Upper lobe of right lung (tissue), 1 donor: Measurements from ENCODE around the gene WNT4. TPM values are rescaled to one million over a fixed set of nuclear protein-coding genes. Genes with fewer than 3 reads are reported as not detected.

Source experiments
- ATAC-seq: fragments of 200-7000 bp; cut with Tn5 transposase; one replicate; pipeline ENCODE4 v1.9.1; 2020; ENCODE audit warnings: mild to moderate bottlenecking, moderate library complexity
- DNase-seq: peaks from one replicate; pipeline ENCODE4 v3.0.0-alpha.2; 2020
- H3K27ac ChIP-seq: fragments of 200-600 bp; one replicate; pipeline ENCODE4 v1.8.0; 2022
- H3K27me3 ChIP-seq: fragments of 200-600 bp; one replicate; pipeline ENCODE4 v1.8.0; 2022; ENCODE audit warnings: mild to moderate bottlenecking
- H3K36me3 ChIP-seq: fragments of 200-600 bp; one replicate; pipeline ENCODE4 v1.8.0; 2022
- H3K4me1 ChIP-seq: fragments of 200-600 bp; one replicate; pipeline ENCODE4 v1.8.0; 2022
- H3K4me3 ChIP-seq: fragments of 200-600 bp; one replicate; pipeline ENCODE4 v1.8.0; 2022; ENCODE audit warnings: mild to moderate bottlenecking
- H3K9me3 ChIP-seq: fragments of 200-600 bp; one replicate; pipeline ENCODE4 v1.8.0; 2022
- intact Hi-C: fragments of 100-400 bp; cut with DNase I; formaldehyde crosslinking; loops from one replicate; pipeline ENCODE4 v1.11.0; 2022
- total RNA-seq: library from RNA; stranded (reverse); fragmentation: NEBNext Ultra II Directional; extraction: Animal tissue kit (Norgen Biotek cat#: 25700); gene quantifications from one replicate; pipeline ENCODE4 v1.2.1, GENCODE V29; 2021
- TF ChIP-seq, protein P1 (sequence below): fragments of 200-600 bp; IDR thresholded peaks from one replicate; pipeline ENCODE4 v1.8.0; 2022; ENCODE audit warnings: antibody characterized with exemption
- donor health status: DM: no; HTN: yes; CAD: no; lungs with severe emphysema.

WNT4 gene
- total RNA-seq, 1 donor from 2014 or later, result 1.8 TPM

DNA sequence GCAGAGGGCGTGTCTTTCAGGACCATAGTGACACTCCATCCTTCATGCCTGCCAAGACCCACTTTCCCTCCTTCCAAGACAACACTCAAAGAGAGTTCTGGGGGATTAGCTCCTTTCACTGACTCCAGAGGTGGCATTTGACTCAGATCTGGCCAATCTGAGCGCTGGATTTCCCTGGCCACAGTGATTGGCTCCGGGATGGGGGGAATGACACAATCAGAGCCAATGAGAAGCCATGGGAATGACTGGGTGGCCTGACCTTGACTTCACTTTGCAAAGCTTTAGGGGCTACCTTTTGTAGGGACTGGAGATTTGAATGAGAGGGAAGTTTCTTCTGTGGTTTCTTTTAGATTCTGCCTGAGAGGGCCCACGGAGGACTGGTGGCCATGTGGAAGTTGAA, 26.9 kb upstream of the WNT4 start:
- no peaks in the 10 kb centered on the region for H3K4me1 ChIP-seq
- no peak overlapping the region for H3K27ac ChIP-seq
- DNase-seq (no peak), ATAC-seq (no peak)
- H3K9me3 ChIP-seq, result no peaks in the 10 kb centered on the region
- no peaks in the 10 kb centered on the region for H3K27me3 ChIP-seq
- no peaks in the 10 kb centered on the region for H3K36me3 ChIP-seq
- no peak overlapping the region for H3K4me3 ChIP-seq
- intact Hi-C loops, result no loop called here
- TF ChIP-seq, protein P1, sequence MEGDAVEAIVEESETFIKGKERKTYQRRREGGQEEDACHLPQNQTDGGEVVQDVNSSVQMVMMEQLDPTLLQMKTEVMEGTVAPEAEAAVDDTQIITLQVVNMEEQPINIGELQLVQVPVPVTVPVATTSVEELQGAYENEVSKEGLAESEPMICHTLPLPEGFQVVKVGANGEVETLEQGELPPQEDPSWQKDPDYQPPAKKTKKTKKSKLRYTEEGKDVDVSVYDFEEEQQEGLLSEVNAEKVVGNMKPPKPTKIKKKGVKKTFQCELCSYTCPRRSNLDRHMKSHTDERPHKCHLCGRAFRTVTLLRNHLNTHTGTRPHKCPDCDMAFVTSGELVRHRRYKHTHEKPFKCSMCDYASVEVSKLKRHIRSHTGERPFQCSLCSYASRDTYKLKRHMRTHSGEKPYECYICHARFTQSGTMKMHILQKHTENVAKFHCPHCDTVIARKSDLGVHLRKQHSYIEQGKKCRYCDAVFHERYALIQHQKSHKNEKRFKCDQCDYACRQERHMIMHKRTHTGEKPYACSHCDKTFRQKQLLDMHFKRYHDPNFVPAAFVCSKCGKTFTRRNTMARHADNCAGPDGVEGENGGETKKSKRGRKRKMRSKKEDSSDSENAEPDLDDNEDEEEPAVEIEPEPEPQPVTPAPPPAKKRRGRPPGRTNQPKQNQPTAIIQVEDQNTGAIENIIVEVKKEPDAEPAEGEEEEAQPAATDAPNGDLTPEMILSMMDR, result no peak

DNA sequence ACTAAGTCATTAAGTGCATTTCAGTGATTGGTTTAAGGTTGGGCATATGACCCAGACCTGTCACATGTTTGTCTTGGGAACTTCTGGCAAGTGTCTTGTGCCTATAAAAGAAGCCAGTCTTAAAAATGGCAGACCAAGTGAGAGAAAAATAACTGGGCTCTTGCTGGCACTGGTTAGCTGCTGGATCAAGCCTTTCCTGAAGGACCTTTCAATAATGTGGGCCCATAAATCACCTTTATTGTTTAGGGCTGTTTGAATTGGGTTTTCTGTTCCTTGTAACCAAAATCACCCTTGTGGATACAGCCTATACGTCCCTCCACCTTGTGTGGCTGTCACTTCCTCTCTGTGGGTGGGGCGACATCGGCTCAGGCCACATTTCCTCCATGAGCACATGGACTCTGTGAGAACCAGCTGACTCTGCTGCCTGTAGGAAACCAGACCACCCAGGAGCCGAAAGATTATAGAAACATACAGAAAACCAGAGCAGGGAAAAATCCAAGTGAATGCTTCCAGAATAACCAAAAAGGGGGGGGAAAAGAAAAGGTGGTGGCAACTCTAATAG, 25.6 kb upstream of the WNT4 start:
- intact Hi-C loops, result no loop called here
- H3K27me3 ChIP-seq, result no peaks in the 10 kb centered on the region
- H3K9me3 ChIP-seq, result no peaks in the 10 kb centered on the region
- H3K27ac ChIP-seq, result no peak overlapping the region
- TF ChIP-seq, protein P1, result no peak
- ATAC-seq, result no peak
- no peaks in the 10 kb centered on the region for H3K36me3 ChIP-seq
- no peak overlapping the region for H3K4me3 ChIP-seq
- no peaks in the 10 kb centered on the region for H3K4me1 ChIP-seq
- DNase-seq, result no peak

DNA sequence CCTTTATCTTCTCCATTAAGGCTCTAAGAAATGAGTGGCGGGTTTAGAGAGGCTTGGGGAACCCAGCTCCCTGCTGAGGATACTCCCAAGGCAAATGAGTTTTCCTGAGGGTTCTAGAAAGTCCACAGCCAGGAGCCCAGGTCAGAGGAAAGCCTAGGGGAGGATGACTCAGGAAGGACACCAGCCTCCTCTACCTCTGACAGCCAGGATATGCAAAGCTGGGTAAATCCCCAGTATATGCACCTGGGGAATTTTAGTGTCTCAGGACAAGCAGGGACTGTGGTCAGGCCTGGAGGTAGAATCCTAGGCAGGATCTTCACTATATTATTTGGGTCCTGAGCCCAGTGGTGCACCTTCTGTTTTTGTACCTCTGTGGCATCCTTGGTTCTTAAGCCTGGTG, 23.5 kb upstream of the WNT4 start:
- H3K36me3 ChIP-seq, result no peaks in the 10 kb centered on the region
- H3K4me3 ChIP-seq, result no peak overlapping the region
- no peaks in the 10 kb centered on the region for H3K9me3 ChIP-seq
- H3K27me3 ChIP-seq, result no peaks in the 10 kb centered on the region
- DNase-seq (no peak), ATAC-seq (no peak)
- intact Hi-C loops, result no loop called here
- TF ChIP-seq, protein P1, result no peak
- H3K27ac ChIP-seq, result no peak overlapping the region
- H3K4me1 ChIP-seq, result no peaks in the 10 kb centered on the region

DNA sequence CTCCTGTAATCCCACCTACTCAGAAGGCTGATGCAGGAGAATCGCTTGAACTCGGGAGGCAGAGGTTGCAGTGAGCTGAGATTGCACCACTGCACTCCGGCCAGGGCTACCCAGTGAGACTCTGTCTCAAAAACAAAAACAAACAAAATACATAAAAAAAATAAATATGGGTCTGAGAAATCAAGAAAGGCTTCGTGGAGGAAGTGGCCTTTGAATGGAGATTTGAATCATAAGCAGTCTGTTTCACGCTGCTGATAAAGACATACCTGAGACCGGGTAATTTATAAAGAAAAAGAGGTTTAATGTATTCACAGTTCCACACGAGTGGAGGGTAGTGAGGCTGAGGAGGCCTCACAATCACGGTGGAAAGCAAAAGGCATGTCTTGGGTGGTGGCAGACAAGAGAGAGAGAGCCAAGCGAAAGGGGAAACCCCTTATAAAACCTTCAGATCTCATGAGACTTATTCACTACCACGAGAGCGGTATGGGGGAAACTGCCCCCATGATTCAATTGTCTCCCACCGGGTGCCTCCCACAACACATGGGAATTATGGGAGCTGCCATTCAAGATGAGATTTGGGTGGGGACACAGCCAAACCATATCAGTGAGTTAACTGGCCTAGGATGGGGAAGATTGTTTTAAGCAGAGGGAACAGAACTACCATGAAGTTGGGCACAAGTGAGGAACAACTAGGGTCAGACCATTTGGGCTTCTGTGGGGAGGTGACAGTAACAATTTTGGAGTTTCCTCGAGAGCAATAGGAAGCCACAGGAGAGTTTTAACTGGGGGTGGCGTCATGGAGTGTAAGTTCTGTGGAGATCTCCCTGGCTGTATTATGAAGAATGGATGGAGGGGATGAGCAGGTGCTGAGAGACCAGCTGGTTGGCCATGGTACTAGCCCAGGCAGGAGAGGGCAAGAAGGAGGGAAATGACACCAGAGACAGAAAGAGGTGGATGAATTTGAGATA, 22.2 kb upstream of the WNT4 start:
- no peak for DNase-seq
- intact Hi-C loops, result no loop called here
- no peak for ATAC-seq

DNA sequence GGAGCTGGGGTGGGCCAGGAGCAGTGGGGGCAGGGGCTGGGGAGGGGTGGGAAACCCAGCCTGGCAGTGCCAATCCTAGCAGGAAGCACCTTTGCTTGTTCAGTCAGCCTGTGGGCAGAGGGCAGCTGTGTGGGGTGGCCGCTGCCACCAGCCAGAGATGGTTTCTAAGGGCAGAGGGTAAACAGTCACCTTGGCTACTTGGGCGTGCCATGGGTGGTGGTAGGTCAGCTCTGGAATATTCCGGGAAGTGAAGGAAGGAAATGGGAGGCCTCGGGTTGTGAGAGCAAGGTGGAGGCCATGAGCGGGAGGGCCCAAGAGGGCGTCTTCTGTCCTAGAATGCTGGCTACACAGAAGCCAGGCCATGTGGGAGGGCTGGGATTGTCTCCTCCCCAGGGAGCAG, 20.7 kb upstream of the WNT4 start:
- no peak overlapping the region for H3K27ac ChIP-seq
- no peaks in the 10 kb centered on the region for H3K4me1 ChIP-seq
- H3K4me3 ChIP-seq, result no peak overlapping the region
- no peaks in the 10 kb centered on the region for H3K9me3 ChIP-seq
- DNase-seq (no peak), ATAC-seq (peak; percentile 6)
- TF ChIP-seq, protein P1, result no peak
- H3K36me3 ChIP-seq, result no peaks in the 10 kb centered on the region
- intact Hi-C loops, result no loop called here
- H3K27me3 ChIP-seq, result no peaks in the 10 kb centered on the region

More for the DNA sequence above, 22.2 kb upstream of the WNT4 start:
- Histone ChIP-seq H3K4me3 (no peak overlapping the region), H3K4me1 (no peaks in the 10 kb centered on the region), H3K27ac (no peak overlapping the region), H3K36me3 (no peaks in the 10 kb centered on the region), H3K9me3 (no peaks in the 10 kb centered on the region), H3K27me3 (no peaks in the 10 kb centered on the region)
- TF ChIP-seq, protein P1, result no peak
